ENCODE measurements around the gene VEZT.

DNA sequence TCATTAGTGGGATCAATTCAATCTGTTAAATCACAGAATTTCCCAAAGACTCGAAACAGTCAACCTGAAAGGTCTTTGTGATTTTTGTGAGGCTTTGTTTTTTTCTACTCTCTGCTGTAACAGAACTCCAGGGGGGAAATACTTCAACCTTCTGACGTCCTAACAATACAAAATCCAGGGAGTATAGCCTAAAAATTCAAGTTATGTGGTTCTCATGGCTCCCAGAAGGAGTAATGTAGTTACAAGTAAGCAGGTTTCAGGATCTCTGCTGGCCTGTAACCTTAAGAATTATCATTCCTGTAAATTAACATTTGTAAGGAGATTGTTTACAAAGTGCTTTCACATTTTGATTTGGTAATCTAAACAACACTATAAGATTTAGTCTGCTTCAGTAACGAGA, 39.9 kb downstream of the VEZT start:
- TF ChIP-seq POLR2A (IDR thresholded peaks at IDR 0.05; ENCODE audit: low read length) = no peak
- no peak for TF ChIP-seq GATA1 (IDR thresholded peaks at IDR 0.05; ENCODE audit: low read depth, low read length)
